K562 (cell line): ENCODE results near the gene GDF9. TPM values are rescaled to one million over a fixed set of nuclear protein-coding genes. Genes with fewer than 3 reads are reported as not detected.

ENCODE experiments used
- ARID1B ChIP-seq: fragments of 450-650 bp; IDR thresholded peaks from 2 replicates; pipeline ENCODE4 v1.6.1; 2016; ENCODE audit warnings: antibody characterized with exemption, mild to moderate bottlenecking, inconsistent platforms
- EP400 ChIP-seq: fragments of 450-650 bp; IDR thresholded peaks from 2 replicates; pipeline ENCODE4 v1.6.1; 2017; ENCODE audit warnings: antibody characterized with exemption, mild to moderate bottlenecking, moderate library complexity
- KAT7 ChIP-seq: sonication (generic); formaldehyde crosslinking; IDR thresholded peaks from 2 replicates; pipeline ENCODE4 v1.8.0; 2022; ENCODE audit warnings: missing genetic modification reagents, mild to moderate bottlenecking, borderline replicate concordance
- MAFK ChIP-seq: IDR thresholded peaks from 2 replicates; pipeline ENCODE4 v1.6.1; 2011; ENCODE audit warnings: low read length, improper control_type of control experiment
- MIER1 ChIP-seq: fragments of 450-650 bp; IDR thresholded peaks from 2 replicates; pipeline ENCODE4 v1.6.1; 2016; ENCODE audit warnings: antibody characterized with exemption, mild to moderate bottlenecking, low read depth
- MYC ChIP-seq, 2 experiments: fragments of 250-450 bp in 1 of 2; sonication (Bioruptor Pico) in 1 of 2; IDR thresholded peaks; 2 replicates each; pipeline versions ENCODE4 v1.5.1 to v1.6.1; 2012 to 2021; ENCODE audit warnings: low read depth in 2 of 2, borderline replicate concordance in 1 of 2, improper control_type of control experiment in 1 of 2, low read length in 1 of 2, mild to moderate bottlenecking in 1 of 2, moderate library complexity in 1 of 2
- NFE2 ChIP-seq: IDR thresholded peaks from 2 replicates; pipeline ENCODE4 v1.6.1; 2014; ENCODE audit warnings: antibody characterized with exemption, low read depth
- RB1 ChIP-seq: fragments of 450-650 bp; IDR thresholded peaks from 2 replicates; pipeline ENCODE4 v1.6.1; 2017; ENCODE audit warnings: low read depth, mild to moderate bottlenecking
- SMARCA4 ChIP-seq: fragments of 450-650 bp; IDR thresholded peaks from 2 replicates; pipeline ENCODE4 v1.6.1; 2016
- XRCC5 ChIP-seq: fragments of 200-400 bp; formaldehyde crosslinking; IDR thresholded peaks from 2 replicates; pipeline ENCODE4 v1.6.1; 2017; ENCODE audit warnings: low read depth, mild to moderate bottlenecking, low read length
- ZNF12 ChIP-seq: sonication (generic); formaldehyde crosslinking; IDR thresholded peaks from 2 replicates; pipeline ENCODE4 v1.4.0; 2020; ENCODE audit warnings: mild to moderate bottlenecking, missing genetic modification reagents
- polyA plus RNA-seq, 8 experiments: library from polyadenylated mRNA; depleted of rRNA in 4 of 8; stranded (reverse) in 5 of 8; unstranded in 3 of 8; fragments of >200 nt; fragmentation: Nextera tagmentation in 2 of 8; fragmentation: Illumina TruSeq in 1 of 8; extraction: Ambion mirVana in 2 of 8; extraction: Trizol in 1 of 8; gene quantifications; 2 replicates each; pipeline versions ENCODE4 v1.2.1 to v1.2.3, GENCODE V29; 2011 to 2014; ENCODE audit warnings: inconsistent platforms in 1 of 8, missing spikeins in 1 of 8
- total RNA-seq, 7 experiments: library from RNA; depleted of rRNA in 6 of 7; stranded (reverse); fragments of >200 nt in 6 of 7; fragmentation: Illumina TruSeq in 2 of 7; extraction: Trizol in 2 of 7; gene quantifications; 2 replicates each; pipeline versions ENCODE4 v1.2.1 to v1.2.3, GENCODE V29; 2011 to 2021; ENCODE audit warnings: low replicate concordance in 1 of 7
- TF ChIP-seq, protein P1 (sequence below), 2 experiments: fragments of 150-350 bp in 1 of 2; IDR thresholded peaks; 2 replicates each; pipeline ENCODE4 v1.6.1; 2012 to 2016; ENCODE audit warnings: low read depth in 2 of 2, low read length in 2 of 2, mild to moderate bottlenecking in 1 of 2, moderate library complexity in 1 of 2
- TF ChIP-seq, protein P2 (sequence below): sonication (generic); formaldehyde crosslinking; IDR thresholded peaks from 2 replicates; pipeline ENCODE4 v1.8.0; 2022; ENCODE audit warnings: missing genetic modification reagents, mild to moderate bottlenecking, moderate library complexity, borderline replicate concordance
- TF ChIP-seq, protein P3 (sequence below): IDR thresholded peaks from 2 replicates; pipeline ENCODE4 v1.6.1; 2011; ENCODE audit warnings: borderline replicate concordance, low read depth, mild to moderate bottlenecking, moderate library complexity, low read length; ENCODE audit not compliant: insufficient read depth, poor library complexity, severe bottlenecking
- TF ChIP-seq, protein P4 (sequence below), 2 experiments: IDR thresholded peaks; 2 replicates each; pipeline ENCODE4 v1.6.1; 2012; ENCODE audit warnings: improper control_type of control experiment in 2 of 2, low read depth in 2 of 2, low read length in 2 of 2, borderline replicate concordance in 1 of 2
- TF ChIP-seq, protein P5 (sequence below): fragments of 250-450 bp; sonication (Bioruptor Pico); IDR thresholded peaks from 2 replicates; pipeline ENCODE4 v1.5.0; 2020; ENCODE audit warnings: mild to moderate bottlenecking

GDF9 gene
- total and polyA plus RNA-seq, 9 of the 15 experiments (the other 6 are each of a cell fraction or from before 2014, with no cell fraction given), result 0.10 to 0.70 (median 0.20) TPM; not detected in 1

DNA sequence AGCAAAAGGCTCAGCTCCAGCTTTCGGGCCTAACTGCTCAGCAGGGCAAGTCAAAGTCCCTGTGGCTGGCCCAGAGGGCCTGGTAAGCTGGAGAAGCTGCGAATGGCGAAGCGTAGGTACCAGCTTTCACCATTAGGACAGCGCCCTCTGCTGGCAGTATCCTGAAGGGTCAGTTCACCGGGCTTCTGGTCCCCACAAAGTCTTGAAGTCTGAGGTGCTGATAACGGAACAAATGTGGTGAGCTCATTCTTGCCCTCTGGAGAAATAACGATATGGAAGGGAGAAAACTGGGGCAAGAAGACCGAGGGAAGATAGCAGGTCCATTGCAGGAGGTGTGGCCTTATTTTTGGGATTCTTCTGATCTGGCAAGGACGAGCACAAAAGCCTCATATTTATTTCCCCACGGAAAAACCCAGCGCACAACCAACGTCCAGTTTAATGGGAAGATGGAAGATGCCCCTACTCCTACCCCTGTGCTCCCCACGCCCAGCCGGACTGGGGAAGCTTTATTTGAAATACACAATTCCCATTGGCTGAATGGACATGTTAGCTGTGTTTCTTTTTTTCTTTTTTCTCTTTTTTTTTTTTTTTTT lies 46.0 kb downstream of the GDF9 start (continued):
- TF ChIP-seq, protein P1, sequence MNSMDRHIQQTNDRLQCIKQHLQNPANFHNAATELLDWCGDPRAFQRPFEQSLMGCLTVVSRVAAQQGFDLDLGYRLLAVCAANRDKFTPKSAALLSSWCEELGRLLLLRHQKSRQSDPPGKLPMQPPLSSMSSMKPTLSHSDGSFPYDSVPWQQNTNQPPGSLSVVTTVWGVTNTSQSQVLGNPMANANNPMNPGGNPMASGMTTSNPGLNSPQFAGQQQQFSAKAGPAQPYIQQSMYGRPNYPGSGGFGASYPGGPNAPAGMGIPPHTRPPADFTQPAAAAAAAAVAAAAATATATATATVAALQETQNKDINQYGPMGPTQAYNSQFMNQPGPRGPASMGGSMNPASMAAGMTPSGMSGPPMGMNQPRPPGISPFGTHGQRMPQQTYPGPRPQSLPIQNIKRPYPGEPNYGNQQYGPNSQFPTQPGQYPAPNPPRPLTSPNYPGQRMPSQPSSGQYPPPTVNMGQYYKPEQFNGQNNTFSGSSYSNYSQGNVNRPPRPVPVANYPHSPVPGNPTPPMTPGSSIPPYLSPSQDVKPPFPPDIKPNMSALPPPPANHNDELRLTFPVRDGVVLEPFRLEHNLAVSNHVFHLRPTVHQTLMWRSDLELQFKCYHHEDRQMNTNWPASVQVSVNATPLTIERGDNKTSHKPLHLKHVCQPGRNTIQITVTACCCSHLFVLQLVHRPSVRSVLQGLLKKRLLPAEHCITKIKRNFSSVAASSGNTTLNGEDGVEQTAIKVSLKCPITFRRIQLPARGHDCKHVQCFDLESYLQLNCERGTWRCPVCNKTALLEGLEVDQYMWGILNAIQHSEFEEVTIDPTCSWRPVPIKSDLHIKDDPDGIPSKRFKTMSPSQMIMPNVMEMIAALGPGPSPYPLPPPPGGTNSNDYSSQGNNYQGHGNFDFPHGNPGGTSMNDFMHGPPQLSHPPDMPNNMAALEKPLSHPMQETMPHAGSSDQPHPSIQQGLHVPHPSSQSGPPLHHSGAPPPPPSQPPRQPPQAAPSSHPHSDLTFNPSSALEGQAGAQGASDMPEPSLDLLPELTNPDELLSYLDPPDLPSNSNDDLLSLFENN (IDR thresholded peaks at IDR 0.05; ENCODE audit: low read depth in 2 of 2, low read length in 2 of 2), result 0 out of 4 replicates have a peak, but pooled peaks of 1 of the 2 experiments have one; percentile 8
- peak; percentile 37; the same call in 1 of the 2 replicates for TF ChIP-seq KAT7 (CRISPR knock-in tag)
- peak; percentile 45 for TF ChIP-seq ARID1B
- TF ChIP-seq MAFK, result no peak
- no peak for TF ChIP-seq MIER1
- TF ChIP-seq, protein P2, sequence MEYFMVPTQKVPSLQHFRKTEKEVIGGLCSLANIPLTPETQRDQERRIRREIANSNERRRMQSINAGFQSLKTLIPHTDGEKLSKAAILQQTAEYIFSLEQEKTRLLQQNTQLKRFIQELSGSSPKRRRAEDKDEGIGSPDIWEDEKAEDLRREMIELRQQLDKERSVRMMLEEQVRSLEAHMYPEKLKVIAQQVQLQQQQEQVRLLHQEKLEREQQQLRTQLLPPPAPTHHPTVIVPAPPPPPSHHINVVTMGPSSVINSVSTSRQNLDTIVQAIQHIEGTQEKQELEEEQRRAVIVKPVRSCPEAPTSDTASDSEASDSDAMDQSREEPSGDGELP (CRISPR knock-in tag), result peak; percentile 59; the same call in 1 of the 2 replicates
- TF ChIP-seq, protein P3, sequence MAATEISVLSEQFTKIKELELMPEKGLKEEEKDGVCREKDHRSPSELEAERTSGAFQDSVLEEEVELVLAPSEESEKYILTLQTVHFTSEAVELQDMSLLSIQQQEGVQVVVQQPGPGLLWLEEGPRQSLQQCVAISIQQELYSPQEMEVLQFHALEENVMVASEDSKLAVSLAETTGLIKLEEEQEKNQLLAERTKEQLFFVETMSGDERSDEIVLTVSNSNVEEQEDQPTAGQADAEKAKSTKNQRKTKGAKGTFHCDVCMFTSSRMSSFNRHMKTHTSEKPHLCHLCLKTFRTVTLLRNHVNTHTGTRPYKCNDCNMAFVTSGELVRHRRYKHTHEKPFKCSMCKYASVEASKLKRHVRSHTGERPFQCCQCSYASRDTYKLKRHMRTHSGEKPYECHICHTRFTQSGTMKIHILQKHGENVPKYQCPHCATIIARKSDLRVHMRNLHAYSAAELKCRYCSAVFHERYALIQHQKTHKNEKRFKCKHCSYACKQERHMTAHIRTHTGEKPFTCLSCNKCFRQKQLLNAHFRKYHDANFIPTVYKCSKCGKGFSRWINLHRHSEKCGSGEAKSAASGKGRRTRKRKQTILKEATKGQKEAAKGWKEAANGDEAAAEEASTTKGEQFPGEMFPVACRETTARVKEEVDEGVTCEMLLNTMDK, result peak; percentile 44
- TF ChIP-seq RB1, result peak; percentile 79; the same call in 1 of the 2 replicates
- TF ChIP-seq ZNF12 (CRISPR knock-in tag), result no peak
- peak; percentile 17; the same call in 1 of the 2 replicates for TF ChIP-seq EP400
- peak; percentile 95 for TF ChIP-seq XRCC5
- 0 out of 2 replicates have a peak, but pooled peaks have one; percentile 28 for TF ChIP-seq MYC (IDR thresholded peaks at IDR 0.05; ENCODE audit: low read depth, low read length)
- no peak for TF ChIP-seq MYC (CRISPR knock-in tag; IDR thresholded peaks at IDR 0.05; ENCODE audit: borderline replicate concordance, low read depth)
- TF ChIP-seq, protein P4, sequence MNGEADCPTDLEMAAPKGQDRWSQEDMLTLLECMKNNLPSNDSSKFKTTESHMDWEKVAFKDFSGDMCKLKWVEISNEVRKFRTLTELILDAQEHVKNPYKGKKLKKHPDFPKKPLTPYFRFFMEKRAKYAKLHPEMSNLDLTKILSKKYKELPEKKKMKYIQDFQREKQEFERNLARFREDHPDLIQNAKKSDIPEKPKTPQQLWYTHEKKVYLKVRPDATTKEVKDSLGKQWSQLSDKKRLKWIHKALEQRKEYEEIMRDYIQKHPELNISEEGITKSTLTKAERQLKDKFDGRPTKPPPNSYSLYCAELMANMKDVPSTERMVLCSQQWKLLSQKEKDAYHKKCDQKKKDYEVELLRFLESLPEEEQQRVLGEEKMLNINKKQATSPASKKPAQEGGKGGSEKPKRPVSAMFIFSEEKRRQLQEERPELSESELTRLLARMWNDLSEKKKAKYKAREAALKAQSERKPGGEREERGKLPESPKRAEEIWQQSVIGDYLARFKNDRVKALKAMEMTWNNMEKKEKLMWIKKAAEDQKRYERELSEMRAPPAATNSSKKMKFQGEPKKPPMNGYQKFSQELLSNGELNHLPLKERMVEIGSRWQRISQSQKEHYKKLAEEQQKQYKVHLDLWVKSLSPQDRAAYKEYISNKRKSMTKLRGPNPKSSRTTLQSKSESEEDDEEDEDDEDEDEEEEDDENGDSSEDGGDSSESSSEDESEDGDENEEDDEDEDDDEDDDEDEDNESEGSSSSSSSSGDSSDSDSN (IDR thresholded peaks at IDR 0.05; ENCODE audit: borderline replicate concordance in 1 of 2, low read depth in 2 of 2, low read length in 2 of 2), result 0 out of 4 replicates have a peak, but pooled peaks of 1 of the 2 experiments have one; percentile 20
- no peak for TF ChIP-seq NFE2
- 0 out of 2 replicates have a peak, but pooled peaks have one; percentile 44 for TF ChIP-seq SMARCA4
- TF ChIP-seq, protein P5, sequence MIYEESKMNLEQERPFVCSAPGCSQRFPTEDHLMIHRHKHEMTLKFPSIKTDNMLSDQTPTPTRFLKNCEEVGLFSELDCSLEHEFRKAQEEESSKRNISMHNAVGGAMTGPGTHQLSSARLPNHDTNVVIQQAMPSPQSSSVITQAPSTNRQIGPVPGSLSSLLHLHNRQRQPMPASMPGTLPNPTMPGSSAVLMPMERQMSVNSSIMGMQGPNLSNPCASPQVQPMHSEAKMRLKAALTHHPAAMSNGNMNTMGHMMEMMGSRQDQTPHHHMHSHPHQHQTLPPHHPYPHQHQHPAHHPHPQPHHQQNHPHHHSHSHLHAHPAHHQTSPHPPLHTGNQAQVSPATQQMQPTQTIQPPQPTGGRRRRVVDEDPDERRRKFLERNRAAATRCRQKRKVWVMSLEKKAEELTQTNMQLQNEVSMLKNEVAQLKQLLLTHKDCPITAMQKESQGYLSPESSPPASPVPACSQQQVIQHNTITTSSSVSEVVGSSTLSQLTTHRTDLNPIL, result no peak
